HG03045 (cell line): Measurements from ENCODE around the gene CLPSL2.

ENCODE experiments used
- ATAC-seq: cut with Tn5 transposase; IDR thresholded peaks from one replicate; pipeline ENCODE4 v1.9.1; 2021; ENCODE audit warnings: mild to moderate bottlenecking, moderate library complexity; ENCODE audit not compliant: unreplicated experiment

Gene CLPSL2

GRCh38 chr6:35786272-35786671, 9.9 kb downstream of the CLPSL2 start:
- ATAC-seq = no peak

GRCh38 chr6:35786810-35787209, 10.4 kb downstream of the CLPSL2 start:
- no peak for ATAC-seq

- ATAC-seq = no peak
Measured at GRCh38 chr6:35787266-35788218, 11.1 kb downstream of the CLPSL2 start.

- ATAC-seq = no peak
Measured at GRCh38 chr6:35788423-35788982, 12.1 kb downstream of the CLPSL2 start.

GRCh38 chr6:35790683-35791082, 14.3 kb downstream of the CLPSL2 start:
- no peak for ATAC-seq

GRCh38 chr6:35794536-35795452, 18.4 kb downstream of the CLPSL2 start:
- no peak for ATAC-seq

GRCh38 chr6:35795453-35796071, 19.2 kb downstream of the CLPSL2 start:
- ATAC-seq = no peak

- no peak for ATAC-seq
Measured at GRCh38 chr6:35796236-35796635, 19.8 kb downstream of the CLPSL2 start.

GRCh38 chr6:35797837-35798526, 21.6 kb downstream of the CLPSL2 start:
- ATAC-seq = no peak

- no peak for ATAC-seq
Measured at GRCh38 chr6:35798706-35799105, 22.3 kb downstream of the CLPSL2 start.

GRCh38 chr6:35801148-35801547, 24.8 kb downstream of the CLPSL2 start:
- ATAC-seq = no peak

- ATAC-seq = no peak
Measured at GRCh38 chr6:35804996-35805736, 28.8 kb downstream of the CLPSL2 start, which contains the start of gene LHFPL5. Gene LHFPL5 (plus strand): TSS chr6:35805352. CDS start chr6:35805671, 319 bp downstream.

GRCh38 chr6:35808688-35809087, 32.3 kb downstream of the CLPSL2 start:
- ATAC-seq = no peak

GRCh38 chr6:35809809-35810208, 33.4 kb downstream of the CLPSL2 start:
- ATAC-seq = no peak

- no peak for ATAC-seq
Measured at GRCh38 chr6:35810971-35811698, 34.7 kb downstream of the CLPSL2 start.

- ATAC-seq = no peak
Measured at GRCh38 chr6:35811699-35811995, 35.2 kb downstream of the CLPSL2 start.

- no peak for ATAC-seq
Measured at GRCh38 chr6:35817515-35817914, 41.1 kb downstream of the CLPSL2 start.

- ATAC-seq = no peak
Measured at GRCh38 chr6:35823601-35824000, 47.2 kb downstream of the CLPSL2 start.
